ENCODE data around the gene F11. TPM values are rescaled to one million over a fixed set of nuclear protein-coding genes. Genes with fewer than 3 reads are reported as not detected.

Gene F11
- total RNA-seq, 2 donors from 2014 or later, result not detected

GRCh38 chr4:186326391-186326790, 60.4 kb downstream of the F11 start:
- H3K4me3 ChIP-seq (ENCODE audit: low read length), result no peak overlapping the region
- H3K27ac ChIP-seq (ENCODE audit: low read depth, low read length), result no peak overlapping the region
- 84% methylated on average over 3 of the region's 3 CpGs; no CpG with 5 or more reads in 1 of the 2 experiments for WGBS, 2 experiments (ENCODE audit: insufficient coverage in 1 of 2, insufficient read length in 1 of 2)
- H3K4me1 ChIP-seq (ENCODE audit: control insufficient read depth, insufficient read depth, low read length), result no peaks in the 10 kb centered on the region
- no peaks in the 10 kb centered on the region for H3K36me3 Mint-ChIP-seq (ENCODE audit: low read depth)
- no peaks in the 10 kb centered on the region for H3K27me3 ChIP-seq (ENCODE audit: control insufficient read depth, insufficient read depth, low read length, poor library complexity, severe bottlenecking)
- no peak overlapping the region for H3K4me3 Mint-ChIP-seq
- H3K4me1 Mint-ChIP-seq, result peaks cover 2% of the 10 kb centered on the region
- no peaks in the 10 kb centered on the region for H3K27me3 Mint-ChIP-seq (ENCODE audit: insufficient read depth)
- H3K27ac Mint-ChIP-seq, result no peak overlapping the region
- peaks cover 9% of the 10 kb centered on the region for H3K9me3 Mint-ChIP-seq
- H3K9me3 ChIP-seq (ENCODE audit: control insufficient read depth, low read length), result no peaks in the 10 kb centered on the region
- DNase-seq, result no peak
- no peak for TF ChIP-seq CTCF (conservative IDR thresholded peaks at IDR 0.05)
- H3K9ac ChIP-seq (ENCODE audit: extremely low read depth, low read length, poor library complexity, severe bottlenecking), result no peak overlapping the region
- no peaks in the 10 kb centered on the region for H3K36me3 ChIP-seq (ENCODE audit: control insufficient read depth, insufficient read depth, low read length)

DNA sequence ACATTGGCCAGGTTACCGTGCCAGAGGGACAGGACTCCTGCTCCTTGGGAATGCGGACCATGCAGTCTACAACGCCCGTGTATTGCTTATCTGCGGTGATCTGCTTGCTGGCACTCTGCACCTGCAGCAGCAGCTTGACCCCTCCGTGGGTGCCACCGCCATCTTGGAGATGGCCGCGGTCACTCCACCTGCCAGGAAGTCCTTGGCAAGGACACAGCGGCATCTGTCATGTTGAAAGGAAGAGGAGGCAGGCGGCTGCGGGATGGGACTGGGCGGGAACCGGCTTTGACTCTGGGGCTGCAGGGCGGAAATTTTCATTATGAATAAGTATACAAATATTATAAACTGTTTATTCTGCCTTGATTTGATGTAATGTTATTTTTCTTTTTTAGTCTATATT, 63.4 kb downstream of the F11 start:
- H3K36me3 Mint-ChIP-seq (ENCODE audit: low read depth), result no peaks in the 10 kb centered on the region
- H3K4me3 Mint-ChIP-seq, result no peak overlapping the region
- Histone ChIP-seq H3K4me3 (ENCODE audit: low read length) (no peak overlapping the region), H3K9me3 (ENCODE audit: control insufficient read depth, low read length) (no peaks in the 10 kb centered on the region), H3K4me1 (ENCODE audit: control insufficient read depth, insufficient read depth, low read length) (no peaks in the 10 kb centered on the region), H3K36me3 (ENCODE audit: control insufficient read depth, insufficient read depth, low read length) (no peaks in the 10 kb centered on the region), H3K27ac (ENCODE audit: low read depth, low read length) (no peak overlapping the region), H3K27me3 (ENCODE audit: control insufficient read depth, insufficient read depth, low read length, poor library complexity, severe bottlenecking) (no peaks in the 10 kb centered on the region), H3K9ac (ENCODE audit: extremely low read depth, low read length, poor library complexity, severe bottlenecking) (no peak overlapping the region)
- no peaks in the 10 kb centered on the region for H3K27me3 Mint-ChIP-seq (ENCODE audit: insufficient read depth)
- peaks cover 14% of the 10 kb centered on the region for H3K9me3 Mint-ChIP-seq
- no peak for TF ChIP-seq CTCF (conservative IDR thresholded peaks at IDR 0.05)
- no peak overlapping the region for H3K27ac Mint-ChIP-seq
- WGBS, 2 experiments (ENCODE audit: insufficient coverage in 1 of 2, insufficient read length in 1 of 2), result 91 to 100% methylated on average over 2 to 11 of the region's 15 CpGs
- DNase-seq, result no peak
- H3K4me1 Mint-ChIP-seq, result no peaks in the 10 kb centered on the region

GRCh38 chr4:186330368-186330767, 64.4 kb downstream of the F11 start:
- Histone ChIP-seq H3K27ac (ENCODE audit: low read depth, low read length) (no peak overlapping the region), H3K4me3 (ENCODE audit: low read length) (no peak overlapping the region), H3K27me3 (ENCODE audit: control insufficient read depth, insufficient read depth, low read length, poor library complexity, severe bottlenecking) (no peaks in the 10 kb centered on the region), H3K36me3 (ENCODE audit: control insufficient read depth, insufficient read depth, low read length) (no peaks in the 10 kb centered on the region), H3K4me1 (ENCODE audit: control insufficient read depth, insufficient read depth, low read length) (no peaks in the 10 kb centered on the region), H3K9me3 (ENCODE audit: control insufficient read depth, low read length) (no peaks in the 10 kb centered on the region), H3K9ac (ENCODE audit: extremely low read depth, low read length, poor library complexity, severe bottlenecking) (no peak overlapping the region)
- H3K27ac Mint-ChIP-seq, result no peak overlapping the region
- H3K4me1 Mint-ChIP-seq, result no peaks in the 10 kb centered on the region
- H3K9me3 Mint-ChIP-seq, result peaks cover 11% of the 10 kb centered on the region
- DNase-seq, result no peak
- WGBS, 2 experiments (ENCODE audit: insufficient coverage in 1 of 2, insufficient read length in 1 of 2), result 83 to 86% methylated on average over 2 of the region's 3 CpGs
- H3K27me3 Mint-ChIP-seq (ENCODE audit: insufficient read depth), result no peaks in the 10 kb centered on the region
- no peak for TF ChIP-seq CTCF (conservative IDR thresholded peaks at IDR 0.05)
- H3K4me3 Mint-ChIP-seq, result no peak overlapping the region
- no peaks in the 10 kb centered on the region for H3K36me3 Mint-ChIP-seq (ENCODE audit: low read depth)

All from endodermal cell (in vitro differentiated cells).